Esophagus muscularis mucosa (tissue), 4 donors: Measurements from ENCODE around the gene DIS3L.

Experiments
- EP300 ChIP-seq: sonication (generic); formaldehyde crosslinking; IDR thresholded peaks from one replicate; pipeline ENCODE4 v1.6.1; 2017; ENCODE audit warnings: antibody characterized with exemption
- POLR2AphosphoS5 ChIP-seq, 2 donors: sonication (generic); formaldehyde crosslinking; IDR thresholded peaks; one replicate each; pipeline ENCODE4 v1.6.1; 2017; ENCODE audit warnings: antibody characterized with exemption in 2 of 2
- TF ChIP-seq, protein P1 (sequence below), 3 experiments: fragments of 200-600 bp in 2 of 3; fragments of 450-650 bp in 1 of 3; sonication (generic) in 2 of 3; IDR thresholded peaks; one replicate each; pipeline ENCODE4 v1.5.1; 2017 to 2019; ENCODE audit warnings: antibody characterized with exemption in 3 of 3, mild to moderate bottlenecking in 2 of 3, moderate library complexity in 1 of 3

DNA sequence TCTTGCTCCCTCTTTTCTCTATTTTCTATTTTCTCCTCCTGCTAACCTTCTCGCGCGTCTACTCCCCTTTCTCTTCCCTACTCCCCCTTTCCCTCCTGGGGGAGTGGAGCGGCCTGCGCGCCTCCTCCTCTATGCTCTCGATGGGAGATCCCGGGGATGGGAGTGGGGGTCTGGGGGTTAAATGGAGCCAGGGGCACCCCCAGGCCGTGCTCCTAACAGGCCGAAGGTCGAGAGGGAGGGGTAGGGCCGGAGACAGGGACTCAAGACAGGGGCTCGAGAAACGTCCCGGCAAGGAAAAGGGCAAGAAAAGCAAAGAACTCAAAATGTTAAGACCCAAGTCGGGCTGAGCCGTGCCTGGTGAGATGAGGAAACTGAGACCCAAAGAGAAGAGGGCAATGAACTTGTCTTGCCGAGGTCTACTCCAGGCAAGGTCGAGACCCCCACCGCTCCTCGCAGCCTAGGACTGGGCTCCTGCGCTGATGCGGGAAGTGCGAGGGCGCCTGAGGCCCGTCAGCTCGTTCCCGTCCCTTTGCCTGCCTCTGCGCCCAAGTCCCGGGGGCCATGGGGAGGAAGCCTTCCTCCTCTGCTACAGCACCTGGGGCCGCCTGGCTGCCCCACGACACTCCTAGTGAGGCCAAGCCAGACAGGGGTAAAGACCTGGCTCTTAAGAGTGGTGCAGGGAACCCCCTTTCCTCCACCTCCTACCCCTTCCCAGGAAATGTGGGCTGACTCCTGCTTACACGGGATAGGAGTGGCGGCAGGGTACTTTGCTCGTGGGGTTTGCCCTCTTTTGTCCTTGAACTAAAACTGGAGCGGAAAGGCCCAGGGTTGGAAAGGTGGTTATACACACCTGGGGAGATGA is 39.0 kb upstream of the DIS3L start:
- TF ChIP-seq, protein P1, sequence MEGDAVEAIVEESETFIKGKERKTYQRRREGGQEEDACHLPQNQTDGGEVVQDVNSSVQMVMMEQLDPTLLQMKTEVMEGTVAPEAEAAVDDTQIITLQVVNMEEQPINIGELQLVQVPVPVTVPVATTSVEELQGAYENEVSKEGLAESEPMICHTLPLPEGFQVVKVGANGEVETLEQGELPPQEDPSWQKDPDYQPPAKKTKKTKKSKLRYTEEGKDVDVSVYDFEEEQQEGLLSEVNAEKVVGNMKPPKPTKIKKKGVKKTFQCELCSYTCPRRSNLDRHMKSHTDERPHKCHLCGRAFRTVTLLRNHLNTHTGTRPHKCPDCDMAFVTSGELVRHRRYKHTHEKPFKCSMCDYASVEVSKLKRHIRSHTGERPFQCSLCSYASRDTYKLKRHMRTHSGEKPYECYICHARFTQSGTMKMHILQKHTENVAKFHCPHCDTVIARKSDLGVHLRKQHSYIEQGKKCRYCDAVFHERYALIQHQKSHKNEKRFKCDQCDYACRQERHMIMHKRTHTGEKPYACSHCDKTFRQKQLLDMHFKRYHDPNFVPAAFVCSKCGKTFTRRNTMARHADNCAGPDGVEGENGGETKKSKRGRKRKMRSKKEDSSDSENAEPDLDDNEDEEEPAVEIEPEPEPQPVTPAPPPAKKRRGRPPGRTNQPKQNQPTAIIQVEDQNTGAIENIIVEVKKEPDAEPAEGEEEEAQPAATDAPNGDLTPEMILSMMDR (IDR thresholded peaks at IDR 0.05), result no peak
- TF ChIP-seq EP300 (no peak), POLR2AphosphoS5 (IDR thresholded peaks at IDR 0.05) (no peak)
